Mammary epithelial cell (primary cell): ENCODE measurements around the gene DENND1A.

Experiments
- EZH2 ChIP-seq: IDR thresholded peaks from 2 replicates; pipeline ENCODE4 v1.6.1; 2012; ENCODE audit warnings: low read length, inconsistent platforms, borderline replicate concordance
- TF ChIP-seq, protein P1 (sequence below), 2 donors: IDR thresholded peaks in 1 of 2; conservative IDR thresholded peaks in 1 of 2; 2 replicates each; pipeline ENCODE4 v1.5.1; 2011 to 2012; ENCODE audit warnings: inconsistent platforms in 2 of 2, low read length in 2 of 2, mild to moderate bottlenecking in 2 of 2, control low read depth in 1 of 2, low read depth in 1 of 2; ENCODE audit not compliant: insufficient read depth in 1 of 2; ENCODE audit errors: extremely low read depth in 1 of 2

DNA sequence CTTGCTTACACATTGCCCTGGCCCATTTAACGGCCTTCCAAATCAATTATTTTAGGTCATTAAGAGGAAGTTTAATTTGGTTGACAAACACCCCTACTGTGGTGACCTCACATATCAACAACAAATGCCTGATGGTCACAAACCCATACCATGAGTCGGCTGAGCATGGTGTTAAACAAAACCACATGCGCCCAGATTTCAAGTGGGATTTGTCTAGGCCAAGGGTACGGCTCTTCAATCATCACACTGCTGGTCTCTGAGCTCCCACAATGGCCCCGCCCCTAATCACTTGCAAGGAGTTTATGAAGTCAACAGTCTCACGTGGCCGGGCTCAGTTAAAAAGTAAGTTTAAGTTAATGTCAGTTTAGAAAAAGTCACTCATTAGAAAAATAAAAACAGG, 330.1 kb downstream of the DENND1A start:
- TF ChIP-seq, protein P1, sequence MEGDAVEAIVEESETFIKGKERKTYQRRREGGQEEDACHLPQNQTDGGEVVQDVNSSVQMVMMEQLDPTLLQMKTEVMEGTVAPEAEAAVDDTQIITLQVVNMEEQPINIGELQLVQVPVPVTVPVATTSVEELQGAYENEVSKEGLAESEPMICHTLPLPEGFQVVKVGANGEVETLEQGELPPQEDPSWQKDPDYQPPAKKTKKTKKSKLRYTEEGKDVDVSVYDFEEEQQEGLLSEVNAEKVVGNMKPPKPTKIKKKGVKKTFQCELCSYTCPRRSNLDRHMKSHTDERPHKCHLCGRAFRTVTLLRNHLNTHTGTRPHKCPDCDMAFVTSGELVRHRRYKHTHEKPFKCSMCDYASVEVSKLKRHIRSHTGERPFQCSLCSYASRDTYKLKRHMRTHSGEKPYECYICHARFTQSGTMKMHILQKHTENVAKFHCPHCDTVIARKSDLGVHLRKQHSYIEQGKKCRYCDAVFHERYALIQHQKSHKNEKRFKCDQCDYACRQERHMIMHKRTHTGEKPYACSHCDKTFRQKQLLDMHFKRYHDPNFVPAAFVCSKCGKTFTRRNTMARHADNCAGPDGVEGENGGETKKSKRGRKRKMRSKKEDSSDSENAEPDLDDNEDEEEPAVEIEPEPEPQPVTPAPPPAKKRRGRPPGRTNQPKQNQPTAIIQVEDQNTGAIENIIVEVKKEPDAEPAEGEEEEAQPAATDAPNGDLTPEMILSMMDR (conservative IDR thresholded peaks at IDR 0.05 in 1 of 2, IDR thresholded peaks at IDR 0.05 in 1 of 2; ENCODE audit: extremely low read depth in 1 of 2, insufficient read depth in 1 of 2, low read depth in 1 of 2, low read length in 2 of 2) = no peak
- TF ChIP-seq EZH2 = no peak
